ENCODE data around the gene A4GALT. TPM values are rescaled to one million over a fixed set of nuclear protein-coding genes. Genes with fewer than 3 reads are reported as not detected.

Gene A4GALT
- total and polyA plus RNA-seq, 2 of the 13 experiments (the other 11 are each of a cell fraction or from before 2014, with no cell fraction given), result 0.09 to 1.1 TPM

DNA sequence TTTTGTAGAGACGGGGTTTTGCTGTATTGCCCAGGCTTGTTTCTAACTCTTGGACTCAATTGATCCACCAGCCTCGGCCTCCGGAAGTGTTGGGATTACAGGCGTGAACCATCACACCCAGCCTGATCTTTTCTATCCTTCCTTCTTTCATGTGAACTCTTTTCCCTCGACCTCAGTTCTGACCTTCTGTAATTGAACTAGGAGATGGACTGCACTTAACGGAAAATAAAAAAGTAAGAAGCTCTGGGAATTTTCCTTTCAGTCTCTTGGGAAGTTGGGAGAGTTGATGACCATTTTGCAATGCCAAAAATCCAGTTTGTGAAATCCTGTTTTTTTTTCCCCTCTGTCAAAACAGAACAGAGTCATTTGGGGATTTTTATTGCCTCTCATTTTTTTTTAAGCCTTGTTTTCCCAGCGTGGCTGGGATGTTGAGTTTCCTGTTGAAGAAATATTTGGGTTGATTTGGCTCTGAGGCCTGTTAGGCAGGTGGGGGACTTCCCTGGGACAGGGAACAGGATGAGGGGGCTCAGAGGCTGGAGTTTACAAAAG lies 44.5 kb downstream of the A4GALT start:
- DNase-seq (ENCODE audit: low spot score) (no peak), FAIRE-seq (no peak), ATAC-seq (peak; percentile 57; the same call in 2 of the 3 replicates)
- H3K36me3 ChIP-seq (replicated peaks in 1 of 2; ENCODE audit: control insufficient read depth in 1 of 2, insufficient read depth in 2 of 2, low read length in 2 of 2), result no peaks in the 10 kb centered on the region
- H3K4me3 ChIP-seq (replicated peaks in 1 of 3; ENCODE audit: insufficient read depth in 1 of 3, low read depth in 2 of 3, low read length in 3 of 3), result no peak overlapping the region
- H2AFZ ChIP-seq (ENCODE audit: low read length), result no peak overlapping the region
- H3K27ac ChIP-seq (ENCODE audit: extremely low read length, insufficient read depth, low read length), result peak overlapping the region; percentile 47
- H3K27me3 ChIP-seq (ENCODE audit: control insufficient read depth in 1 of 2, insufficient read depth in 2 of 2, low read length in 2 of 2), result no peaks in the 10 kb centered on the region
- H4K20me1 ChIP-seq (ENCODE audit: insufficient read depth, low read length), result no peaks in the 10 kb centered on the region
- ChIA-PET CTCF (ENCODE audit: low intra/inter-chr PET ratio, low total read pairs) (no interaction called here), POLR2A (interaction anchor here (1.1 to 1.3 kb wide), 2 partner anchors 10 to 11 kb away, joined by 4 read pairs; no protein-coding TSS in a partner anchor)
- peaks cover 51% of the 10 kb centered on the region for H3K4me1 ChIP-seq (ENCODE audit: insufficient read depth, low read length)
- peak overlapping the region; percentile 37; the same call in 1 of the 2 replicates for H3K4me2 ChIP-seq (ENCODE audit: low read depth, low read length)
- H3K9me3 ChIP-seq (ENCODE audit: low read length), result peaks cover 11% of the 10 kb centered on the region; the same call in 1 of the 2 replicates
- under 1% methylated on average over 7 of the region's 7 CpGs for WGBS (ENCODE audit: low lambda C conversion rate)
- BruUV-seq (replicated peaks), result no TSS peak
- intact Hi-C loops (cut with micrococcal nuclease; ENCODE audit: unreplicated experiment) (no loop called here), in situ Hi-C loops (cut with HindIII; ENCODE audit: extremely low pct_ligation_motif_present, low pct_unique_long_range_greater_than_20kb) (no loop called here)
- H3K79me2 ChIP-seq (ENCODE audit: insufficient read depth, low read length), result no peaks in the 10 kb centered on the region
- H3K9ac ChIP-seq (ENCODE audit: insufficient read depth, low read depth, low read length), result no peak overlapping the region
- TF ChIP-seq ELF3 (CRISPR knock-in tag; IDR thresholded peaks at IDR 0.05) (peak; percentile 31; the same call in 1 of the 2 replicates), HNF4G (IDR thresholded peaks at IDR 0.05; ENCODE audit: borderline replicate concordance, low read depth, low read length) (0 out of 2 replicates have a peak, but pooled peaks have one; percentile 2), HNF4G (CRISPR knock-in tag; IDR thresholded peaks at IDR 0.05; ENCODE audit: borderline replicate concordance, low read depth) (no peak), PRPF4 (IDR thresholded peaks at IDR 0.05; ENCODE audit: low read depth, low read length, poor library complexity, severe bottlenecking) (no peak), ZNF737 (CRISPR knock-in tag; IDR thresholded peaks at IDR 0.05; ENCODE audit: borderline replicate concordance) (no peak), SAP130 (CRISPR knock-in tag; IDR thresholded peaks at IDR 0.05; ENCODE audit: low read depth) (0 out of 2 replicates have a peak, but pooled peaks have one; percentile 18), SOX5 (CRISPR knock-in tag; IDR thresholded peaks at IDR 0.05; ENCODE audit: borderline replicate concordance) (peak; percentile 22; the same call in 1 of the 2 replicates), ZFY (CRISPR knock-in tag; IDR thresholded peaks at IDR 0.05) (no peak), TCF7 (IDR thresholded peaks at IDR 0.05; ENCODE audit: low read depth) (peak; percentile 63), HDAC1 (CRISPR knock-in tag; IDR thresholded peaks at IDR 0.05) (peak; percentile 49), ZNF101 (CRISPR knock-in tag; IDR thresholded peaks at IDR 0.05; ENCODE audit: borderline replicate concordance, low read depth) (no peak), JUN (CRISPR knock-in tag; IDR thresholded peaks at IDR 0.05) (no peak), KDM3A (CRISPR knock-in tag; IDR thresholded peaks at IDR 0.05; ENCODE audit: low read depth) (0 out of 2 replicates have a peak, but pooled peaks have one; percentile 54)
- TF ChIP-seq, protein P1, sequence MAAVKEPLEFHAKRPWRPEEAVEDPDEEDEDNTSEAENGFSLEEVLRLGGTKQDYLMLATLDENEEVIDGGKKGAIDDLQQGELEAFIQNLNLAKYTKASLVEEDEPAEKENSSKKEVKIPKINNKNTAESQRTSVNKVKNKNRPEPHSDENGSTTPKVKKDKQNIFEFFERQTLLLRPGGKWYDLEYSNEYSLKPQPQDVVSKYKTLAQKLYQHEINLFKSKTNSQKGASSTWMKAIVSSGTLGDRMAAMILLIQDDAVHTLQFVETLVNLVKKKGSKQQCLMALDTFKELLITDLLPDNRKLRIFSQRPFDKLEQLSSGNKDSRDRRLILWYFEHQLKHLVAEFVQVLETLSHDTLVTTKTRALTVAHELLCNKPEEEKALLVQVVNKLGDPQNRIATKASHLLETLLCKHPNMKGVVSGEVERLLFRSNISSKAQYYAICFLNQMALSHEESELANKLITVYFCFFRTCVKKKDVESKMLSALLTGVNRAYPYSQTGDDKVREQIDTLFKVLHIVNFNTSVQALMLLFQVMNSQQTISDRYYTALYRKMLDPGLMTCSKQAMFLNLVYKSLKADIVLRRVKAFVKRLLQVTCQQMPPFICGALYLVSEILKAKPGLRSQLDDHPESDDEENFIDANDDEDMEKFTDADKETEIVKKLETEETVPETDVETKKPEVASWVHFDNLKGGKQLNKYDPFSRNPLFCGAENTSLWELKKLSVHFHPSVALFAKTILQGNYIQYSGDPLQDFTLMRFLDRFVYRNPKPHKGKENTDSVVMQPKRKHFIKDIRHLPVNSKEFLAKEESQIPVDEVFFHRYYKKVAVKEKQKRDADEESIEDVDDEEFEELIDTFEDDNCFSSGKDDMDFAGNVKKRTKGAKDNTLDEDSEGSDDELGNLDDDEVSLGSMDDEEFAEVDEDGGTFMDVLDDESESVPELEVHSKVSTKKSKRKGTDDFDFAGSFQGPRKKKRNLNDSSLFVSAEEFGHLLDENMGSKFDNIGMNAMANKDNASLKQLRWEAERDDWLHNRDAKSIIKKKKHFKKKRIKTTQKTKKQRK (IDR thresholded peaks at IDR 0.05; ENCODE audit: low read length), result no peak
- TF ChIP-seq, protein P2, sequence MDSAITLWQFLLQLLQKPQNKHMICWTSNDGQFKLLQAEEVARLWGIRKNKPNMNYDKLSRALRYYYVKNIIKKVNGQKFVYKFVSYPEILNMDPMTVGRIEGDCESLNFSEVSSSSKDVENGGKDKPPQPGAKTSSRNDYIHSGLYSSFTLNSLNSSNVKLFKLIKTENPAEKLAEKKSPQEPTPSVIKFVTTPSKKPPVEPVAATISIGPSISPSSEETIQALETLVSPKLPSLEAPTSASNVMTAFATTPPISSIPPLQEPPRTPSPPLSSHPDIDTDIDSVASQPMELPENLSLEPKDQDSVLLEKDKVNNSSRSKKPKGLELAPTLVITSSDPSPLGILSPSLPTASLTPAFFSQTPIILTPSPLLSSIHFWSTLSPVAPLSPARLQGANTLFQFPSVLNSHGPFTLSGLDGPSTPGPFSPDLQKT (CRISPR knock-in tag; IDR thresholded peaks at IDR 0.05; ENCODE audit: borderline replicate concordance), result no peak
- TF ChIP-seq, protein P3, sequence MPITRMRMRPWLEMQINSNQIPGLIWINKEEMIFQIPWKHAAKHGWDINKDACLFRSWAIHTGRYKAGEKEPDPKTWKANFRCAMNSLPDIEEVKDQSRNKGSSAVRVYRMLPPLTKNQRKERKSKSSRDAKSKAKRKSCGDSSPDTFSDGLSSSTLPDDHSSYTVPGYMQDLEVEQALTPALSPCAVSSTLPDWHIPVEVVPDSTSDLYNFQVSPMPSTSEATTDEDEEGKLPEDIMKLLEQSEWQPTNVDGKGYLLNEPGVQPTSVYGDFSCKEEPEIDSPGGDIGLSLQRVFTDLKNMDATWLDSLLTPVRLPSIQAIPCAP (CRISPR knock-in tag; IDR thresholded peaks at IDR 0.05; ENCODE audit: low read depth), result no peak

Data from HepG2 (cell line).